GM15510 (cell line): ENCODE results near the gene CCDC194.

Source experiments
- POLR2A ChIP-seq: IDR thresholded peaks from 3 replicates; pipeline ENCODE4 v1.6.1; 2011; ENCODE audit warnings: borderline replicate concordance; ENCODE audit not compliant: insufficient read length; ENCODE audit errors: extremely low read depth

Gene CCDC194, protein sequence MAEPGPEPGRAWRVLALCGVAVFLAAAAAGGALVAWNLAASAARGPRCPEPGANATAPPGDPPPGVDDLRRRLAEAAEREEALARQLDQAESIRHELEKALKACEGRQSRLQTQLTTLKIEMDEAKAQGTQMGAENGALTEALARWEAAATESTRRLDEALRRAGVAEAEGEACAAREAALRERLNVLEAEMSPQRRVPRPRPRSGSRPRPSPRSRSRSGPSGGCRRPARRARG

DNA sequence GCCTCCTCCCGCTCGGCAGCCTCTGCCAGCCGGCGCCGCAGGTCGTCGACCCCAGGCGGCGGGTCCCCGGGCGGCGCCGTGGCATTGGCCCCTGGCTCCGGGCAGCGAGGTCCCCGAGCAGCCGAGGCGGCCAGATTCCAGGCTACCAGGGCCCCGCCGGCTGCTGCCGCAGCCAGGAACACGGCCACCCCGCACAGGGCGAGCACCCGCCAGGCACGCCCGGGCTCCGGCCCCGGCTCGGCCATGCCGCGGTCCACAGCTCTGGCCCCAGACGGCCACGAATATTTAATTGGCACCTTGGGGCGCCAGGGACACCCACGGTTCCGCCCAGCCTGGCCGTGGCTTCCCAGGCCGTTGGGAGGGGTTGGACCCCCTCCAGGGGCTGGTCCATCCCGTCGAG lies at the start of gene CCDC194:
Gene CCDC194 (minus strand): TSS at position 283 of the 400 bp plus-strand sequence. CDS start 38 bp downstream, at position 245.
- peak; percentile 18 for TF ChIP-seq POLR2A

DNA sequence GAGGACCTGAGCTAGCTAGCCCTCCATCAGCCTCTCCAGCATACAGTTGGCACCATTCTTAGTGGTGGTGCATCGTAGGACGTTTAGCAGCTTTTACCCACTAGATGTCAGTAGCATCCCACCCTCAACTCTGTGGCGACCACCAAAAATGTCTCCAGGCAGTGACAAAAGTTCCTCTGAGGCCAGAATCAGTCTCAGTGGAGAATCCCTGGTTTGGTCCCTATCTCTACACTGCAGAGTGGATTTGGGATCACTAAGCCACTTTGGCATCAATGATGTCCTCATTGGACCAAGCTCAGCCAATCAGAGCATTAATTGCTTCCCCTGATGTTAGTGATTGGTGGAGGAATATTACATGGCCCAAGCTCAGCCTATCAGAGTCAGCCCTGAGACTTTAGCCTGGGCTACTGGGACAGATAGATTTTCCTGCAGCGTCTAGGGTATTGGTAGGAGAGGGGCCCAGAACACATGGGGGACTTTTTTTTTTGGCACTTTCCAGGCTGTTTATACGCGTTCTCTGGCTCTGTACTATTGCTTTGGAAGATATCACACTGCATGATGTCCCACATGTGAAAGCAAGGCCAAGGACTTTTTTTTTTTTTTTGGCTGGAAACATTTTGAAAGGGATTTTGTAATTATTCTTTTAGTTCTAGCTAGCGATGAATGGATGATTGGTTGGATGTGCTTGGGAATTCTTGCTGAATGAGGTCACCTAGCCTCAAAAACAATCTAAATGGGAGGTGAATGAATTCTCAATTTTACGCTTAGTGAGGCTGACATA lies 47.4 kb upstream of the CCDC194 start:
- TF ChIP-seq POLR2A = no peak

DNA sequence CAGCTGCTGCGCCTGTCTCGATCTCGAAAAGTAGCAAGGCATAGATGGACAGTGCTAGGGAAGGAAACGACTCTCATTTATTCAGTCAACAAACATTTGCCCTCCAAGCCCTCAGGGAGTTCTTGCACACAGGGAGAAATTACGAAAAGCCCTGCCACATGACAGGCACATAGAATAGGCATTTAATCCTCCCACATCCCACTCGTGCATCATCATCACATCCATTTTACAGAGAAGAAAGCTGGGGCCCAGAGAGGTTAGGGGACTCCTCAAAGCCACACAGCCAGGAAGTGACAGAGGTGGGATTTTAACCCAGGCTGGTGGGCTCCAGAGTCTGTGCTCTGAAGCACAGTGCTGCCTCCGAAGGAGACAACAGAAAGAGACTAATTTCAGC lies 42.9 kb upstream of the CCDC194 start:
- no peak for TF ChIP-seq POLR2A

DNA sequence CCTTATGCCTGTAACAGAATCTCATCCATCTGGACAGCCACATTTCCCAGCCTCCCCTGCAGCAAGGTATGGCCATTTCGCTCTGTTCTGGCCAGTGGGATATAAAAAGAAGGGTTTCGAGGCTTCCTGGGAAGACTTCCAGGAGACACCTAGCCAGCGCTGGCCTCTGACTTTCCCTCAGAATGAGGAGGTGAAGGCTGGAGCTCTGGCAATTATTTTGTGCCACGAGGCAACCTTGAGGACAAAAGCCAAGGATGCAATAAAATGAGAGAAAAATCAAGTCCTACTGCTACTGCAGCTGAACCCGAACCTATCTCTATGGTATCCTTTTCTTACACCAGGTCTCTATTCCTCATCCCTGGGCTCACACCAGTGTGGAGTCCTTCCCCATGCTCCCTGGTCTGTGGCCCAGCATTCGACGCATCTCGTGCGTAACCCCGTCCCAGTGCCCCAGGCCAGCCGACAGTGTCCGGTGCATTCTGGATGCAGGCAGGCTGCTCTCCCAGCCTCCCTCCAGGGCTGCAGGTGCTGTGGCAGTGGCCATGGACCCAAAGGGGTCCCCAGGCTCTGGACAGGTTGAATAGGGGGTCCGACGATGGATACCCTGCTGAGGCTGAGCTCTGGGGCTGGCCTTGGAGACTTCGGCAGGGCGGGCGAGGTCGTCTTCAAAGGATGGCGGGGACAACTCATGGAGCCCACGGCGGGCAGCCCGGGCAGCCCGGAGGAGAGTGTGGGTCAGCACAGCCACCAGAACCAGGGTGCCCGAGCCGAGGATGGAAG lies 42.3 kb upstream of the CCDC194 start:
- TF ChIP-seq POLR2A = no peak

DNA sequence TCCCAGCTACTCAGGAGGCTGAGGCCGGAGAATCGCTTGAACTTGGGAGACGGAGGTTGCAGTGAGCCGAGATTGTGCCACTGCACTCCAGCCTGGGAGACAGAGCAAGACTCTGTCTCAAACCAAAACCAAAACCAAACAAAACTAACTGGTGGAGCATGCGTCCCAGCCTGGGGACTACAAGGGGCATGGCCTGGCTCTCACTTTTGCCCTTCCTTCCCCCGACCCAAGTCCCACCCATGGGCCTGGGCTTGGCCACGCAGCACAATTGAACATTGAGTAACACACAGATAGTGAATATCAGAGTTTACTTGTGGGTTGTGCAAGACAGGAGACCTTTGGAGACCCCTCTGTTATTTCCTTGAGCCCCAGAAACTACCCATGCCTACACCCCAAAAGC lies 41.2 kb upstream of the CCDC194 start:
- no peak for TF ChIP-seq POLR2A

DNA sequence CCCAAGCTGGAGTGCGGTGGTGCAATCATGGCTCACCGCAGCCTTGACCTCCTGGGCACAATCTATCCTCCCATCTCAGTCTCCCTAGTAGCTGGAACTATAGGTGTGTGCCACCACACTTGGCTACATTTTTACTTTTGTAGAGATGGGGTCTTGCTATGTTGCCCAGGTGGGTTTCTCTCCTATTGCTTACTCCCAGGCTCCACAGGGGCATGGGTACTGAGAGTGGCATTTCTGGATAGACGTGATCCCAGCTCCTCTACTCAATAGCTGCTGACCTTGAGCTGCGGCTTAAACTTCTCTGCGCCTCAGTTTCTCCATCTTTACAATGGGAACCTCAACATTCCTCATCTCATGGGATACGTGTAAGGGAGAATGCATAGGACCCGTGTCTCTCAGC lies 37.4 kb upstream of the CCDC194 start:
- TF ChIP-seq POLR2A = no peak

DNA sequence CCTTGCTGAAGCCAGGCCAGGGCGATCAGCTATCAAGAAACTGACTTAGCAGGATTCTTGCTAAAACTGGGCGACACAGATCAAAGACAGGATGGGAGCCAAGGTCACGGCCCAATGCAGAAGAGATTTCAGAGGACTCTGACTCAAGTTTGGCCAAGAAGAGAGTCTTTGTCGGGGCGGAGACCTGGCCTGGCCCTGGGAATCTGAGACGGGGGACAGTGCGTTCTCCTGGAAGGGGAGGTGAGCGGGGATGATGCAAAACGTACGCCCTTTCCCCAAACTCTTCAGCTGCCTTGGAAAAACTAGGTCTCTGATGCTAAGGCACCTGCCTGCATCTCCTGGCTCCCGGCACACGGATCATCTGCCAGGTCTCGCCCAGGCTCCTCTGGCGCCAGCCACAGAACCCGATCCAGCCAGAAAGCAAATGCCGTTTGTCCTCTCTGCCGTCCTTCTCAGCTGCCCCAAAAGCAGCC lies 35.7 kb upstream of the CCDC194 start:
- no peak for TF ChIP-seq POLR2A

DNA sequence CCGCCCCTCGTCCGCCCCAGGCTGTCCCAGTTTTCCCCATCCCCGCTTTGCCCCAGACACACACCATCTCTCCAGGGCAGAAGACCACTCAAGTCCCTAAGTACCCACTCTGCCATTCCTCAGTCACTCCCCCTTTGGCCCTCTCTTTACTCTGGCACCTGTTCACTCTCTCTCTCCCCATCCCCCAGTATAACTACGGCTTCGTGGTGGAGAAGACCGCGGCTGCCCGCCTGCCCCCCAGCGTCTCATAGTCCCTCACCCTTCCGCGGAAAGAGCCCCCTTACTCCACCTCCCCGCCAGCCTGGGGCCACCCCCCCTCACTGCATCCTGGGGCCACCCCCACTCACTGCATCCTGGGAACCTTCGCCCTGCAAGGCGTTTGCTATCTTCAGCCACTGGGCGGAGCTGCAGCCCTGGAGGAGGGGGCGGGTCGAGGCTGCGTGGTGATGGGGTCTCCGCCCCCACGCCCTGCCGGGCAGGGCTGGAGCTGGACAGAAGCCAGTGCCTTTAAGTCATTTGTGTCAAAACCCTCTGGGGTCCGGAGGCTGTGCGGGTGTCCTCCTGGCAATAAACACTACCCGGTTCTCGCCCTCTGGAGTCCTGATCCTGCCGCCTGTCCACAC lies 30.9 kb upstream of the CCDC194 start:
- TF ChIP-seq POLR2A = no peak

DNA sequence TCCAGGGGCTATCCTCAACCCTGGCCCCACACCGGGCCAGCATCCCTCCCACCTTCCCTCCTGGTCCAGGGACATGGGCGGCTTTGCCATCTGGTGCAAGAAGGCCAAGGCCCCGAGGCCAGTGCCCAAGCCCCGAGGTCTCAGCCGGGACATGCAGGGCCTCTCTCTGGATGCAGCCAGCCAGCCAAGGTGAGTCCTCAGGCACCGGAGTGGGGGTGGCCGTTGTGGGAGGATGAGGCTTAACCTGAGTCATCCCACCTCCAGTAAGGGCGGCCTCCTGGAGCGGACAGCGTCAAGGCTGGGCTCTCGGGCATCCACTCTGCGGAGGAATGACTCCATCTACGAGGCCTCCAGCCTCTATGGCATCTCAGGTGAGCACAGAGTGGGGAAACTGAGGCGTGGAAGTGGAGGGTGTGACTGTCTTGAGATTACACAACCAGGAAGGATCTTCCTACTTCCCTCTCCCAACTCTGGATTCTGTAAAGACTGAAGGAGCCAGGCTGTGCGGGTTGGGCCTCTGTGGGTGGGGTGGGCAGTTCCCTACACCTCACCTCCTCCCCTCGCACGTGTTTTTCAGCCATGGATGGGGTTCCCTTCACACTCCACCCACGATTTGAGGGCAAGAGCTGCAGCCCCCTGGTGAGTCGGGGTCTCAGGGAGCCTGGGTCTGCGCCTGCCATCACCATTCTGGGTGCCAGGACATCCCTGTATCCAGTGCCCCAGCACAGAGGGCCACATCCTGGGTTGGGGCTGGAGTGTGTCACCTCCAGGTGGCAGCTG lies 29.6 kb upstream of the CCDC194 start:
- no peak for TF ChIP-seq POLR2A

DNA sequence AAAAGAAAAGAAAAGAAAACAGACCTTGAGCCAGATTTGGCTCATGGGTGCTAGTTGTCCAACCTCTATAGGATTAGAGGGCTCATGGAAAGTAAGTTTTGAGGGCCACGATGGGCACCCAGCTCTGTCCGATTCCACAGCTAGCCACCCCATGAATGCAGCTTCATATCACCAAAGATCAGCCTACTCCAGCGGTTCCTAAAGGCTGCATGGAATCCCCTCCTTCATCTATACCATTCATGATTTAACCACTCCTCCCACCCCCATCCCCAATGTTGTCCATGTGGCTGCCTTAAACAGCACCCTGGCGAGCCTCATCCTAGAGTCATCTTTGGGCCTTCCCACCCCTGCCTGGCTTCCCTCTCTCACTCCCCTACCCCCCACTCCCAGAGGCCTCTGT lies 27.9 kb upstream of the CCDC194 start:
- TF ChIP-seq POLR2A = no peak

DNA sequence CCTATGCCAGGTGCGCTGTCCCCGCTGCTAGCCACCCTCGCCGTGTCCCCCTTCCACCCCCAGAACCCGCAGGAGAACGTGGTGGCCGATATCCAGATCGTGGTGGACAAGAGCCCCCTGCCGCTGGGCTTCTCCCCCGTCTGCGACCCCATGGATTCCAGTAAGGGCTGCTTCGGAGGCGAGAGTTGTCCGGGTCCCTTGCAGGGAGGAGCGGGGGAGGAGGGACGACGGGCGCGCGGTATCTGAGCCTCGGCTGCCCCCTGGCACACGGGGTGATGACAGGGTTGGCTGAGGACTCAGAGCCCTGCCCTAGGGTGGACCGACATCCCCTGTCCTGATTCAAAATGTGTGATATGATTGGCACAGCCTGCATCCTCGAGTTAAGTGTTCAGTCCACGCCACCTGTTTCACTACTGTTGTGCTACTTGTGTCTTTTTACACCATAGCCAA lies 26.5 kb upstream of the CCDC194 start:
- no peak for TF ChIP-seq POLR2A

DNA sequence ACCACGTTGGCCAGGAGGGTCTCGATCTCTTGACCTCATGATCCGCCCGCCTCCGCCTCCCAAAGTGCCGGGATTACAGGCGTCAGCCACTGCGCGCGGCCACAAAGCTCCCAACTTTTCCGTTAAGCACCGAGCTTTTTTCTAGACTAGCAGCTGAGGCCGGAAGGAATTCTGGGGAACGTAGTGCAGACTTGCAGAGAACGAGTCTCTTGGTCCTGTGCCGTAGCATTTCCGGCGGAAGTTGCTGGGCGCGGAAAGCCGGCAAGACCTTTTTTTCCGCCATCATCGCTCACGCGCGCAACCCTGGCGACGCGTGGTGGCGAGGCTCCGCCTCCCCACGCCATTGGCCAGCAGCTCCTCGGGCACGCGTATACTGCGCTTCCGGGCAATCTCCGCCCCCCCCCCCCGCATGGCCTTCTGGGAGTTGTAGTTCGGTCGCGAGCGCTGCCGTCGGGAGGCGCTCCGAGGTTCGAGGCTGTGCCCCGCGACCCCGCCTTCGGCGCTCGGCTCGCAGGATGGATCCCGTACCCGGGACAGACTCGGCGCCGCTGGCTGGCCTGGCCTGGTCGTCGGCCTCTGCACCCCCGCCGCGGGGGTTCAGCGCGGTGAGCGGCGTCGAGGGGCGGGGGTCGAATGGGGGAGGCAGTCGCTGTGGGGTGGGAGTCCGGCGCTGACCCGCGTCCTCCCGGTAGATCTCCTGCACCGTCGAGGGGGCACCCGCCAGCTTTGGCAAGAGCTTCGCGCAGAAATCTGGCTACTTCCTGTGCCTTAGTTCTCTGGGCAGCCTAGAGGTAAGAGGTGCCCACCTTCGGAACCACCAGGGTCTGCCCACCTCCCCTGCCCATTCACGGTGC lies 25.9 kb upstream of the CCDC194 start, which contains the start of gene MVB12A:
Gene MVB12A (plus strand): TSS at position 427 of the 854 bp plus-strand sequence. CDS start 89 bp downstream, at position 516.
- TF ChIP-seq POLR2A = peak; percentile 58

DNA sequence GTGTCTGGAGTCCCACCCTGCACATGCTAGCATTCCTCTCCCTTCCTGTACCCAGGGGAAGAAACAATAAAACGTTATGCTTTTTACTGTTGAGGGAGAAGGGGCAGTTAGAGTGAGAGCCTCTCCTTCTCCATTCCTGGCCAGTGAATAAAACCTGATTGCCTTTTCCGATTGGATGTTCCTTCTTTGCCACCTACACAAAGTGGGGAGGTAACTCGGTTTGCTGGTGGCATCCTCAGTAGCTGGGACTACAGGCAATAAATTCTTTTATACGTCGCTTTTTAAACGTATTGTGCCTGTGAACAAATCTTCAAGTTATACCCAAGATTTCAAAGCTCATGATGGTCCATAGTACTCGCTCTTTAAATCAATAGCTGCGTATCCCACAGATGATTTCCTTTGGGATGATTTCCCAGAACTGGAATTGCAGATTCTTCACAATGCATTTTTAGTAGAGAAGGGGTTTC lies 25.2 kb upstream of the CCDC194 start:
- no peak for TF ChIP-seq POLR2A
